Measurements from ENCODE around the gene PRSS33. TPM values are rescaled to one million over a fixed set of nuclear protein-coding genes. Genes with fewer than 3 reads are reported as not detected.

PRSS33 gene
- total and polyA plus RNA-seq, 2 of the 8 experiments (the other 6 are each of a cell fraction or from before 2014, with no cell fraction given) = 0.09 TPM; not detected in 1

- no peak overlapping the region for H3K27ac ChIP-seq (ENCODE audit: low read depth, low read length)
- H3K14ac ChIP-seq (ENCODE audit: insufficient read length) = no peak overlapping the region
- no peak overlapping the region for H2BK120ac ChIP-seq (replicated peaks; ENCODE audit: low read depth, low read length)
- CTCF ChIA-PET (ENCODE audit: partially characterized antibody) = interaction anchor here (0.9 to 1.9 kb wide), 5 partner anchors 15 to 154 kb away, joined by 3 to 5 read pairs (median 3); no protein-coding TSS in a partner anchor
- H3K79me1 ChIP-seq (ENCODE audit: low read depth, low read length) = peaks cover 10% of the 10 kb centered on the region; the same call in 1 of the 2 replicates
- no peaks in the 10 kb centered on the region for H3K9me3 ChIP-seq (ENCODE audit: insufficient read depth in 2 of 2, low read depth in 1 of 2, low read length in 1 of 2)
- no peak for FAIRE-seq
- no peak for TF ChIP-seq ATF2 (IDR thresholded peaks at IDR 0.05; ENCODE audit: low read length)
- peak; percentile 56; the same call in 1 of the 2 replicates for TF ChIP-seq KDM1A (IDR thresholded peaks at IDR 0.05; ENCODE audit: borderline replicate concordance, low read length)
- TF ChIP-seq SRF (IDR thresholded peaks at IDR 0.05; ENCODE audit: low read depth, low read length) = peak; percentile 61; the same call in 1 of the 2 replicates
- no peak overlapping the region for H3K9ac ChIP-seq (replicated peaks in 1 of 4; ENCODE audit: extremely low read depth in 1 of 4, low read depth in 3 of 4, low read length in 3 of 4)
- POLR2A ChIA-PET (ENCODE audit: partially characterized antibody) = interaction anchor here (0.6 to 9.5 kb wide), 10 partner anchors 10 to 714 kb away, joined by 3 to 180 read pairs (median 6); partner anchors contain the start of genes PRSS21 and SRRM2
- no peak overlapping the region for H3K56ac ChIP-seq (replicated peaks; ENCODE audit: insufficient read length, low read depth, low read length)
- no peak overlapping the region for H4K5ac ChIP-seq (ENCODE audit: insufficient read length, low read depth, low read length)
- H3K27me3 ChIP-seq (replicated peaks in 1 of 4; ENCODE audit: control insufficient read depth in 3 of 4, extremely low read depth in 1 of 4, insufficient read depth in 3 of 4, low read length in 3 of 4) = no peaks in the 10 kb centered on the region
- H3K4ac ChIP-seq (replicated peaks; ENCODE audit: insufficient read length, low read depth, low read length) = no peak overlapping the region
- no peak overlapping the region for H2BK12ac ChIP-seq (ENCODE audit: low read depth, low read length)
- 80% methylated on average over 12 of the region's 12 CpGs; no CpG with 5 or more reads in 1 of the 2 experiments for WGBS, 2 experiments (ENCODE audit: extremely low coverage in 1 of 2, insufficient coverage in 1 of 2, insufficient read length in 1 of 2, insufficient replicate concordance in 2 of 2, low coverage in 1 of 2, low lambda C conversion rate in 2 of 2, missing lambda C conversion rate in 1 of 2)
- no peak overlapping the region for H2AK5ac ChIP-seq (ENCODE audit: low read depth, low read length)
- H2BK20ac ChIP-seq (ENCODE audit: low read length) = no peak overlapping the region
- peaks cover 0 to 3% (median 2%) of the 10 kb centered on the region in 4 experiments; a peak in 6 of 7 replicates for H3K4me1 ChIP-seq (replicated peaks in 1 of 4; ENCODE audit: control insufficient read depth in 3 of 4, insufficient read depth in 4 of 4, low read length in 3 of 4)
- peaks cover 12 to 37% of the 10 kb centered on the region in 2 experiments for H3K79me2 ChIP-seq (ENCODE audit: control insufficient read depth in 1 of 2, insufficient read depth in 2 of 2, low read length in 2 of 2)
- H4K8ac ChIP-seq (ENCODE audit: extremely low read depth, insufficient read depth, low read length) = no peak overlapping the region
- no peak overlapping the region for H4K91ac ChIP-seq (replicated peaks; ENCODE audit: insufficient read length, low read length)
- peaks cover 10% of the 10 kb centered on the region; the same call in 1 of the 2 replicates for H3K23me2 ChIP-seq (ENCODE audit: low read depth, low read length)
- H3K18ac ChIP-seq (ENCODE audit: extremely low read depth, low read length) = no peak overlapping the region
- H2BK15ac ChIP-seq (ENCODE audit: low read length) = no peak overlapping the region
- no peak overlapping the region for H3K4me3 ChIP-seq (ENCODE audit: extremely low read depth in 1 of 4, insufficient read depth in 2 of 4, low read depth in 3 of 4, low read length in 4 of 4)
- H3K23ac ChIP-seq (ENCODE audit: insufficient read length) = no peak overlapping the region
- DNase-seq (ENCODE audit: low read depth in 1 of 2, low spot score in 2 of 2) = no peak
- peaks cover 32 to 66% (median 44%) of the 10 kb centered on the region in 4 experiments for H3K36me3 ChIP-seq (ENCODE audit: control insufficient read depth in 2 of 4, insufficient read depth in 4 of 4, low read length in 3 of 4)
- H3K4me2 ChIP-seq (ENCODE audit: insufficient read depth in 1 of 2, low read depth in 2 of 2, low read length in 2 of 2) = no peak overlapping the region
- peaks cover 24 to 35% of the 10 kb centered on the region in 2 experiments for H4K20me1 ChIP-seq (replicated peaks in 1 of 2; ENCODE audit: control insufficient read depth in 1 of 2, insufficient read depth in 2 of 2, low read length in 2 of 2)
- no peak overlapping the region for H2BK5ac ChIP-seq (ENCODE audit: low read depth, low read length)
- H2AFZ ChIP-seq (ENCODE audit: low read length) = no peak overlapping the region
Measured at GRCh38 chr16:2773188-2773968, 14.0 kb downstream of the PRSS33 start.
